ENCODE results near the gene LRRC26. TPM values are rescaled to one million over a fixed set of nuclear protein-coding genes. Genes with fewer than 3 reads are reported as not detected.
"Not testable (repeated sequence)": the region's sequence is repeated elsewhere in the genome, so short reads cannot be mapped to it uniquely, and the experiment has no call there.

The LRRC26 gene
- total and polyA plus RNA-seq, 2 donors (not counting 3 experiments of a cell fraction or from before 2014, with no cell fraction given), result 0.08 TPM; not detected in 1

DNA sequence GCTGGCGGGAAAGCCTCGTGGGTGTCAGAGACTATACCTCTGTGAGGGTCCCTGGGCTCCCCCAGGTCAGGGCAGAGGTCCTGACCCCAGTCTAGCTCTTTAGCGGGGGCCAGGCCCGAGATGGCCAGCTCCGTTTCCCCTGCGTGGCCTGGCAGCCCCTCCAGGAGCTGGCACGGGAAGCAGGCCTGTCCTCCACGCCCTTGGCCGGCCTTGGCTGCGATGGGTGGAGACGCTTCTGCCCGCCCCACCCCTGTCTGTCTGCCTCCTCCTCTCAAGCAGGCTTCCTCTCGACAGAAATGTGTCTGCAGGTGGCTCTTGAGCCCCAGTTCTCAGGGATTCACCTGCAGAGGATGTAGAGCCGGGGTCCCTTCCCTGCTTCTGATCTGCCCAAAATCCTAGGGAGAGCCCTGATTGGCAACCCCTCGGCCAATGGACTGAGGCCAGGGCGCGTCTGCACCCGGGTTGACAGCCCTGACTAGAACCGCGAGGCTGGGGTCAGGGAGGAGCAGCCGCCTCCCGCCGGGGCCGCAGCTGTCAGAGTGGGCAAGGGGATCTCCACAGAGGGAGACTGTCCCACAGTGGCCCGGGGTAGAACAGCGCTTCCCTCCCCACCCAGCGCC lies 33.5 kb downstream of the LRRC26 start:
- FAIRE-seq, result no peak
- no peak overlapping the region for H3K4me3 ChIP-seq (replicated peaks in 1 of 3; ENCODE audit: insufficient read depth in 1 of 3, low read depth in 1 of 3, low read length in 3 of 3)
- no peaks in the 10 kb centered on the region for H3K36me3 ChIP-seq (ENCODE audit: control insufficient read depth in 2 of 2, extremely low read depth in 1 of 2, insufficient read depth in 2 of 2, low read length in 2 of 2)
- ChIA-PET CTCF (interaction anchor here (2.6 kb wide), 1 partner anchor 100 kb away, joined by 10 read pairs; no protein-coding TSS in a partner anchor), POLR2A (interaction anchor here (1.0 kb wide), 1 partner anchor 105 kb away, joined by 3 read pairs; the partner anchor contains the start of gene TUBB4B)
- no TSS peak for BruUV-seq (replicated peaks)
- H4K20me1 ChIP-seq (replicated peaks; ENCODE audit: control insufficient read depth, extremely low read depth, insufficient read depth, low read length), result no peaks in the 10 kb centered on the region
- H3K27ac ChIP-seq (ENCODE audit: insufficient read depth, low read depth, low read length), result no peak overlapping the region
- H2AFZ ChIP-seq (ENCODE audit: low read depth, low read length), result no peak overlapping the region
- no peaks in the 10 kb centered on the region for H3K9me1 ChIP-seq (replicated peaks; ENCODE audit: control insufficient read depth, extremely low read depth, insufficient read depth, low read length)
- no peak overlapping the region for H3K9ac ChIP-seq (replicated peaks; ENCODE audit: extremely low read depth, insufficient read depth, low read length)
- H3K79me2 ChIP-seq (ENCODE audit: control insufficient read depth, insufficient read depth, low read length), result no peaks in the 10 kb centered on the region
- H3K27me3 ChIP-seq (ENCODE audit: control insufficient read depth in 2 of 2, insufficient read depth in 2 of 2, low read length in 2 of 2), result peaks cover 35 to 36% of the 10 kb centered on the region in 2 experiments
- no peak overlapping the region for H3K4me2 ChIP-seq (ENCODE audit: insufficient read depth, low read length)
- dilution Hi-C loops (cut with MboI; ENCODE audit: extremely low pct_ligation_motif_present, low sequenced_read_pairs) (no loop called here), intact Hi-C loops (cut with micrococcal nuclease) (no loop called here)
- H3K4me1 ChIP-seq (ENCODE audit: control insufficient read depth, extremely low read depth, insufficient read depth, low read length), result no peaks in the 10 kb centered on the region
- DNase-seq (ENCODE audit: low read depth, low spot score), result no peak
- no peaks in the 10 kb centered on the region for H3K9me3 ChIP-seq (replicated peaks; ENCODE audit: control insufficient read depth, insufficient read depth, low read length)
- TF ChIP-seq POLR2AphosphoS5 (IDR thresholded peaks at IDR 0.05; ENCODE audit: insufficient read depth, low read depth, low read length), result no peak
- TF ChIP-seq EZH2 (IDR thresholded peaks at IDR 0.05; ENCODE audit: borderline replicate concordance, low read depth, low read length, severe bottlenecking), result peak; percentile 45

DNA sequence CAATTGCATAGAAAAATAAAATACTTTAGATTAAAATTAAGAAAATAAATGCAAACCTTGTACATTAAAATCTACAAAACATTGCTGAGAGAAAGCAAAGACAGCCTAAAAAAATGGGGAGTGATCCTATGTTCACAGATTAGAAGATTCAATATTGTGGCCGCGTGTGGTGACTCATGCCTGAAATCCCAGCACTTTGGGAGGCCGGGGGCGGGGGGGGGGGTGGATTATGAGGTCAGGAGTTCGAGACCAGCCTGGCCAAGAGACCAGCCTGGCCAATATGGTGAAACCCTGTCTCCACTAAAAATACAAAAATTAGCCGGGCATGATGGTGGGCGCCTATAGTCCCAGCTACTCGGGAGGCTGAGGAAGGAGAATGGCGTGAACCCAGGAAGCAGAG lies 34.7 kb downstream of the LRRC26 start:
- DNase-seq (ENCODE audit: low read depth, low spot score); H3K9me1 ChIP-seq (replicated peaks; ENCODE audit: control insufficient read depth, extremely low read depth, insufficient read depth, low read length); H3K9ac ChIP-seq (replicated peaks; ENCODE audit: extremely low read depth, insufficient read depth, low read length); intact Hi-C loops (cut with micrococcal nuclease); H3K4me1 ChIP-seq (ENCODE audit: control insufficient read depth, extremely low read depth, insufficient read depth, low read length); FAIRE-seq; H4K20me1 ChIP-seq (replicated peaks; ENCODE audit: control insufficient read depth, extremely low read depth, insufficient read depth, low read length); H3K79me2 ChIP-seq (ENCODE audit: control insufficient read depth, insufficient read depth, low read length); H3K27ac ChIP-seq (ENCODE audit: insufficient read depth, low read depth, low read length); H2AFZ ChIP-seq (ENCODE audit: low read depth, low read length); BruUV-seq (replicated peaks); H3K4me3 ChIP-seq (replicated peaks in 1 of 3; ENCODE audit: insufficient read depth in 1 of 3, low read depth in 1 of 3, low read length in 3 of 3); H3K36me3 ChIP-seq (ENCODE audit: control insufficient read depth in 2 of 2, extremely low read depth in 1 of 2, insufficient read depth in 2 of 2, low read length in 2 of 2); H3K4me2 ChIP-seq (ENCODE audit: insufficient read depth, low read length); H3K9me3 ChIP-seq (replicated peaks; ENCODE audit: control insufficient read depth, insufficient read depth, low read length); dilution Hi-C loops (cut with MboI; ENCODE audit: extremely low pct_ligation_motif_present, low sequenced_read_pairs): not testable (repeated sequence)
- CTCF ChIA-PET, result interaction anchor here (0.7 to 2.6 kb wide), 4 partner anchors 17 to 102 kb away, joined by 3 to 10 read pairs (median 4); no protein-coding TSS in a partner anchor
- peaks cover 27 to 30% of the 10 kb centered on the region in 2 experiments for H3K27me3 ChIP-seq (ENCODE audit: control insufficient read depth in 2 of 2, insufficient read depth in 2 of 2, low read length in 2 of 2)
- POLR2A ChIA-PET, result interaction anchor here (0.7 kb wide), 1 partner anchor 23 kb away, joined by 3 read pairs; no protein-coding TSS in a partner anchor

All from endothelial cell of umbilical vein (primary cell).